Measurements from ENCODE around the gene SNX14. TPM values are rescaled to one million over a fixed set of nuclear protein-coding genes. Genes with fewer than 3 reads are reported as not detected.

The SNX14 gene
- 107 and 148 TPM in 2 replicates for total RNA-seq

GRCh38 chr6:85593438-85594196 lies at the start of gene SNX14:
SNX14 (minus strand) TSS chr6:85593858; CDS start chr6:85593718, 140 bp downstream.

GRCh38 chr6:85642774-85643536 lies 49.3 kb upstream of the SNX14 start, which contains the start of gene SYNCRIP:
SYNCRIP (minus strand) TSS chr6:85642886; CDS start chr6:85641439, 1,447 bp downstream.

Other genes with a start within 250 kb of the SNX14 start
- 80.8 and 159 TPM in 2 replicates for gene NT5E, start 143.8 kb downstream of the SNX14 start, total RNA-seq
- 68.6 and 72.8 TPM in 2 replicates for gene SYNCRIP, start 49.0 kb upstream of the SNX14 start, total RNA-seq

Data from endothelial cell of coronary artery (primary cell).